DMS53 (cell line): ENCODE measurements around the gene KNDC1.
"Not testable (repeated sequence)": the region's sequence is repeated elsewhere in the genome, so short reads cannot be mapped to it uniquely, and the experiment has no call there.

ENCODE experiments used
- DNase-seq: peaks from one replicate; lab custom pipeline; 2025; lab: John Stamatoyannopoulos, UW

Gene KNDC1

DNA sequence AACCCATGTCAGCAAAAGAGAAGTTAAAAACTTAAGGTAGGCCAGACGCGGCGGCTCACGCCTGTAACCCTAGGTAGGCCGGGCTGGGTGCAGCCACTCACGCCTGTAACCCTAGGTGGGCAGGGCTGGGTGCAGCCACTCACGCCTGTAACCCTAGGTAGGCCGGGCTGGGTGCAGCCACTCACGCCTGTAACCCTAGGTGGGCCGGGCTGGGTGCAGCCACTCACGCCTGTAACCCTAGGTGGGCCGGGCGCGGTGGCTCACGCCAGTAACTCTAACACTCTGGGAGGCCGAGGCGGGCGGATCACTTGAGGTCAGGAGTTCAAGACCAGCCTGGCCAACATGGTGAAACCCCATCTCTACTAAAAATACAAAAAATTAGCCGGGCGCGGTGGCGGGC is 61.7 kb downstream of the KNDC1 start:
- not testable (repeated sequence) for DNase-seq

- DNase-seq, result no peak
Observed at GRCh38 chr10:133224076-133224475, 64.1 kb downstream of the KNDC1 start.

GRCh38 chr10:133224756-133225372 is 64.8 kb downstream of the KNDC1 start:
- no peak for DNase-seq

DNA sequence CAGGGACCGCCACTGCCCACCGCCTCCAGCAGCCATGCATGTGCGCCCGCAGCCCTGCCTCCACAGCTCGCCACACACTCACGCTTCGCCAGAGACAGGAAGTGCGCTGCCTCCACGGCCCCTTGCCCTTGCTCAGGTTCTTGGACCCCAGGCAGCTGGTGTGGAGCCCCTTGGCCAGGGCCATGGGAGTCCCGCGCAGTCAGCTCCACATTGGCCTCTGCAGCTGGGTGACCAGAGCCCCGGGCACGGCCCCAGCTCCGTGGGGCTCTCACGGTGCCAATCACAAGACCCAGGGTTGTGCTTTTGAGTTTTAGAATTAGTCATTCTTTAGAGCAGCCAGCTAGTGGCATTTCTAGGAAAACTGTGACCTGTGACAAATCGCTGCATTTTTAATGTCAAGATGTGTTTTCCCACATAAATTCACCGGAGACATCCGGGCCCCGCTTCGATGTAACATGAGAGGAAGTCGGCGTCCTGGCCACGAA is 65.7 kb downstream of the KNDC1 start:
- DNase-seq, result no peak

DNA sequence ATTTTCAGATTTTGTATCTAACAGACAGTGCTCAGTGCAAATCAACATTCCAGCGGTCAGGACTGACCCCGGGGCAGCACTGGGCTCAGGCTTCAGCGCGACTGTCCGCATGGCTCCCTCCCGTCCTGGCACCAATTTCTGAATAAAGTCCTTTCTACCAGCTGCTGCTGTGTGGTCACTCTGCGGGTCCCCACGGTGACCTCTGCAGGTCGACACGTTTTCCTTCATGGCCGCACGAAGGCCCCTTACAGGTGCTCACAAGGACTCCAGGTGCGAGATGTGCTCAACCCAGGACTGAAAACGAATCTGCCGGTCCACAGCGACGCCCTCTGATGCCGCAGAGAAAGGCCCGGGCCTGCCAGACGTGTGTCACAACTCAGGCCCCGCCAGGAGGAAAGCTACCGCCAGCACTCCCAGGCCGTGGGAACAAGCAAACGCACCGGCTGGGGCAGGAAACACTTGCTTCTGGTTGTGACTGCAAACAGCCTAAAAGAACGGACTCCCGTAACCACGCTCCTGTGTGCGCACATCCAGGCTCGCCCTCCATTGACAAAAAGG is 66.3 kb downstream of the KNDC1 start:
- DNase-seq, result no peak

DNA sequence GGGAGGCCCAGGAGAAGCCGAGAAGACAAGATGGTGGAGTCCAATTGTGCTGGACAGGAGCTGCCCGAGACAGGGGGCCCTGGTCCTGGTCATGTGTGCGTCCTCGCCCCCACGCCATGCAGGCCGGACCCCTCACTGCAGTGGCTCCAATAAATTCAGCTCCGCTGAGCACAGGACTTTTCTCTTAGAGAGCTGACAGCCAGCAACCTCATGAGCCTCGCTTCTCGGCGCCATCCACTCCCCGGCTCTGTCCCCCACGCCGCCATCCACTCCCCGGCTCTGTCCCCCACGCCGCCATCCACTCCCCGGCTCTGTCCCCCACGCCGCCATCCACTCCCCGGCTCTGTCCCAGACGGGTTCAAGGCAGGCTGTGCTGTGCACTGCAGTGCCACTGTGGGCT is 67.2 kb downstream of the KNDC1 start:
- no peak for DNase-seq

DNA sequence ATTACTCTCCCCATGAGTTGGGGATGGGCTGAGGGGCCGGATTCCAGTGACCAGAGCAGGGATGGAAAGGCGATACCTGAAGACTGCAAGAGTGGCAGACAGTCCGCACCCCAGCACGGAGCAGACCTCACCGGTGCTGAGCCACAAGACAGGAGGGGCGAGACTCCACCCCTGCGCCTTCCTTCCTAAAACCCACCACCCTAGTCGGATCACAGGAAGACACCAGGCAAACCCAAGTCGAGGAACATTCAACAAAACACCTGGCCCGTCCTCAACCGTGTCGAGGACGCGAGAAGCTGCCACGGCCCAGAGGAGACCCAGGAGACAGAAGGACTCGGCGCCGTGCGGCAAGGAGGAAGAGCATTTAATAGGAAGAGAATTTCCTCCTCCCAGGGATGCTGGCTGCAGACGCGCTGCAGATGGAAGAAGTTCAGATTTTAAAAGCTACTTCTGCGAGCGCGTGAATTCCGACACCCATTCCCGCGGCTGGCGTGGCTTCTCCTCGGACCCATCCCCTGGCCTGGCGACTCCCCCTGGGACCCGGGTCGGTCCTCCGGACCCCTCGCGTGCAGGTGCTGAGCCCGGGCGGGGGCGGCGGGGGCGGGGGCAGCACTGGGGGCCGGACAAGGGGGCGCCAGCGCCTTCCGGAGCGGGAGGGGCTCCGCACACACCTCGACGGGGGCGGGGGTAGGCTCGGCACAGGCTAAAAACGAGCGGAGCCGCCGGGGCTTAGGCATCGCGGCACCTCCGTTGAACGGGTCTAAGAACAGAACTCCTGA is 69.4 kb downstream of the KNDC1 start:
- DNase-seq, result no peak

- no peak for DNase-seq
Observed at GRCh38 chr10:133230044-133230361, 70.0 kb downstream of the KNDC1 start, which contains the start of gene UTF1. TSS of gene UTF1 (plus strand) at chr10:133230217. CDS start at chr10:133230289, 72 bp downstream.

- DNase-seq, result no peak
Observed at GRCh38 chr10:133230387-133231195, 70.6 kb downstream of the KNDC1 start.

- DNase-seq, result no peak
Observed at GRCh38 chr10:133231244-133231945, 71.4 kb downstream of the KNDC1 start.

DNA sequence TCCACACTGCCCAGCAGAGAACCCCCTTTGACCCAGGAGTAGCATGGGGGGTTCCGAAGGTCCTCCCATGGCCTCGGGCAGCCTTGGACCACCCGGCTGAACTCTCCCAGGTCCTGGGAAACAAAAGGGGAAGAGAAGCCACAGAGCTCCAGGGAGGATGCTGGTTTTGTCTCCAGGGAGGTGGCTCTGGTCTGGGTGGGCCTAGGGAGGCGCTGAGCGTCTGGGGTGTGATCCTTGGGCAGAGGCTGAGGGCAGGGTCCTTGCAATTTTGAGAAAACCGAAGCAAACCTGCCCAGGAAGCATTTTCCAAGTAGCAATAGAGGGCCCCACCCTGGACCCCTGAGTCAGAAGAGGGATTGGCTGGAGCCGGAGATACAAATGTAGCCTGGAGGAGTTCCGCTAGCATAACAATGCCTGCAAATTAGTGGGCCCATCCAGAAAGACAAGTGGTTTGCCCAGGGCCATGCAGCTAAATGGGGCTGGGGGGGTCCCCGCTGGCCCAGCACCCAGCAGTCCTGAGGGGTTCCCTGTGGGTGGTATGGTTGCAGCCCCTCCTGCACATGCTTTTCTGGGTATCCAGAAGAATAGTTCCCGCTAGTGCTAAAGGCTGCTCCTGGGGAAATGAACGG is 72.0 kb downstream of the KNDC1 start:
- DNase-seq, result no peak

- not testable (repeated sequence) for DNase-seq
Observed at GRCh38 chr10:133234796-133235195, 74.8 kb downstream of the KNDC1 start.

- no peak for DNase-seq
Observed at GRCh38 chr10:133235265-133235855, 75.3 kb downstream of the KNDC1 start.

GRCh38 chr10:133235932-133236331 is 75.9 kb downstream of the KNDC1 start:
- no peak for DNase-seq

- no peak for DNase-seq
Observed at GRCh38 chr10:133236401-133237240, 76.6 kb downstream of the KNDC1 start.

DNA sequence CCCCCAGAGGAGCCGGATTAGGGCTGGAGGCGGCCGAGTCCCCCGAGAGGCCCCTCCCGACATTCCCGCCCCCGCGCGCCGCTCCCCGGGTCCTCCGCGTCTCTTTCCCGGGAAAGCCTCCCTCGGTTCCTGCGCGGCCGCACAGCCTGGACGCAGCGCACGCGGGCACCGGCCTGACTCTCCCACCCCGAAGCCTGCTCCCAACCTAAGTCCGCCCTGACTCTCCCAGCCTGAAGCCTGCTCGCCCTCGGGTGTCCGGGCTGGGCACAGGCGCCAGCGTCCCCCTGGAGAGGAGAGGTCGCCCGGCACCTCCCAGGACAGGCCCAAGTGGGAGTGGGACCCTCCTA is 77.2 kb downstream of the KNDC1 start:
- no peak for DNase-seq

DNA sequence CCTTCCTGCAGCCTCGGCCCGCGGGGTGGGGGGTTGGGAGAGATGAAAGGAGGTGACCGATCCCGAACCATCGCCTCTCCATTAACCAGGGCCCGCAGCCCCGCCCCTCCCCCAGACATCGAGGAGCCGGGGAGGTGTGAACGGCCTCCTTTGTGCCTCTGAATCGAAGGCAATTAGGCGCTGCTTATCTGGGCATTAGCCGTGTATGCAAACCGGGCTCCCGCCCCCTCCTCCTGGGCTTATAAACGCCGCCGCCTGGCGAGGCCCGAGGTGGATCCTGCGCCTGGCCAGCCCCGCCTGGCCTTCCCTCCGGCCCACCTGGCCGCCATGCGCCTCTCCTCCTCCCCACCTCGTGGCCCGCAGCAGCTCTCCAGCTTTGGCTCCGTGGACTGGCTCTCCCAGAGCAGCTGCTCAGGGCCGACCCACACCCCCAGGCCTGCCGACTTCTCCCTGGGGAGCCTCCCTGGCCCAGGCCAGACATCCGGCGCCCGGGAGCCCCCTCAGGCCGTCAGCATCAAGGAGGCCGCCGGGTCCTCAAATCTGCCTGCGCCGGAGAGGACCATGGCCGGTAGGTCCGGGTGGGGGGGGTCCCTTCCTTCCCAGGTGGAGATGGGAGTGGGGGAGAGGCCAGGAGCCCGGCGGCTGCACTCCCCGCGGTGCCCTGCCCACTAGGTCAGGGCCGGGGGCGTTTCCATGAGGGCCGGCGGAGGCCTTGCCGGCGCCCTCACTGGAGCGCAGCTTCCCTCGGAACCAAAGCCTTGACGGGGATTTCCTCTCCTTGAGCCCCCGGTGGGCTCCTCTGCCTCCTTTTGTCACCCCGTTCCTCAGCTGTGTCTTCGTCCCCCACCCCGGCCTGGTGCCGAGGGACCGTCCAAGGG is 77.8 kb downstream of the KNDC1 start, which contains the start of gene VENTX:
VENTX (plus strand) TSS at position 268 of the 878 bp plus-strand sequence; CDS start at position 328, 60 bp downstream.
- no peak for DNase-seq

DNA sequence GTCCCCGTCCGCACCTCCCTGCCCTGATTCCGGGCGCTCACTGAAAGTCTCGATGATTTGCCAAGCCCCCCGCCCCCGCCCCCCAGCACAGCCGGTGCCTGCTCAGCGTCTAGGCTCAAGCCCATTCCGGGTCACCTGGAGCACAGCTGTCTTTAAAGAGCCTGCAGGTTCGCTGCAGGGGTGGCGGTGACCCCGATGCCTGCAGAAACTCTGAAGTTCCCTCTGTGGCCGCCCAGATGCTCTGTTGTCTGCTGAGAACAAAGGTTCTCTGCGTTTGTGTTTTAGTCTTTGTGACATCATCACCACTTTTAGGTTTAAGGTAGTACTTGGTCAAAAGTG is 78.4 kb downstream of the KNDC1 start:
- no peak for DNase-seq

DNA sequence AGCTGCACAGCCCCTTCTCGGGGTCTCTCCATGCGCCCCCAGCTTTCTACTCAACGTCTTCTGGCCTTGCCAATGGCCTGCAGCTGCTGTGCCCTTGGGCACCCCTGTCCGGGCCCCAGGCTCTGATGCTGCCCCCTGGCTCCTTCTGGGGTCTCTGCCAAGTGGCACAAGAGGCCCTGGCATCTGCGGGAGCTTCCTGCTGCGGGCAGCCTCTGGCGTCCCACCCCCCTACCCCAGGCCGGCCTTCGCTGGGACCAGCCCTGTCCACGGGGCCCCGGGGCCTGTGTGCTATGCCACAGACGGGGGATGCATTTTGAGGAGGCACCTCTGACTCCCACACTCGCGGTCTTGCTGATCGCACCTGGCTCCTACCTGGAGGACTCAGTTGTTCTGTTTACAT is 80.0 kb downstream of the KNDC1 start:
- DNase-seq, result no peak
